Measurements from ENCODE around the gene NSD1.
"Not testable (repeated sequence)": the region's sequence is repeated elsewhere in the genome, so short reads cannot be mapped to it uniquely, and the experiment has no call there.

The NSD1 gene

DNA sequence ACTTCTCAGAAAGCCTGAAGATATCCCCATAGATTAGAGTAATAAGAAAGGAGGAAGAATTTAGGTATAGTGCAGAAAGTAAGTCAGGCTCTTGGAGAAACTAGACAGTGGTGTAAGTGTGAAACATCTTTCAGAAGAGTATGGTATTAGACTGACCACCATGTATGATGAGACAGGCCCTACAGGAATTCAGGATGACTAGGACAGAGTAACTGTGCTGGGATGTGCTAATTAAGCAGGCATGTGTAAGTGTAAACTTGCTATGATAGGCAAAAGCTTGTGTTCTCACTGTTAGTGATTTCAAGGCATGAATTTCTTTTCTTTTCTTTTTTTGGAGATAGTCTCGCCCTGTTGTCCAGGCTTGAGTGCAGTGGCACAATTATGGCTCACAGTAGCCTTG, 99.2 kb downstream of the NSD1 start:
- no peak for DNase-seq

DNA sequence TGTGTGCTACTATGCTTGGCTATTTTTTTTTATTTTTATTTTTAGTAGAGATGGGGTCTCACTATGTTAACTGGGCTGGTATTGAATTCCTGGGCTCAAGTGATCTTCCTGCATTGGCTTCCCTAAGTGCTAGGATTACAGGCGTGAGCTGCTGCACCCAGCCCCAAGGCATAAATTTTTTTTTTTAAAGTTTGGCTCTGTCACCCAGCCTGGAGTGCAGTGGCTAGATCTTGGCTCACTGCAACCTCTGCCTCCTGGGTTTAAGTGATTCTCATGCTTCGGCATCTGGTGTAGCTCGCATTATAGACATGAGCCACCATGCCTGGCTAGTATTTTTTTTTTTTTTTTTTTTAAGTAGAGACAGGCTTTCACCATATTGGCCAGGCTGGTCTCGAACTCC, 99.6 kb downstream of the NSD1 start:
- no peak for DNase-seq

DNA sequence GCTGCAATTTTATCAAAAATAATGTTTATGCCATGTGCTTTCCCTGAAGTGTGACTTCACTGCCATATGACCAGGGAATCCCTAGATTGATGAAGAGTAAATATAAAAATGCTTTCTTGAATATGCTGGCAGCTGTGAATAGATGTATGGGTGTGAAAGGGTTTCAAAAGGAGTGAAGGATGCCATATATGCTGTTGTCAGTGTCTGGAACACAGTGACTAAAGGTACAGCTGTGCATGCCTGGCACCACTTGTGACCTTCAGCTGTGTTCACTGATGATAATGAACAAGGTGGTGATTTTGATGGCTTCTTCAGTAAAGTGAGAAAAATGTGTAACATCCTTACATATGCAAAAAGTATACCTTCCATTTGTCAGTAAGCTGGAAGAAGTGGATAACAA, 100.2 kb downstream of the NSD1 start:
- DNase-seq = no peak

DNA sequence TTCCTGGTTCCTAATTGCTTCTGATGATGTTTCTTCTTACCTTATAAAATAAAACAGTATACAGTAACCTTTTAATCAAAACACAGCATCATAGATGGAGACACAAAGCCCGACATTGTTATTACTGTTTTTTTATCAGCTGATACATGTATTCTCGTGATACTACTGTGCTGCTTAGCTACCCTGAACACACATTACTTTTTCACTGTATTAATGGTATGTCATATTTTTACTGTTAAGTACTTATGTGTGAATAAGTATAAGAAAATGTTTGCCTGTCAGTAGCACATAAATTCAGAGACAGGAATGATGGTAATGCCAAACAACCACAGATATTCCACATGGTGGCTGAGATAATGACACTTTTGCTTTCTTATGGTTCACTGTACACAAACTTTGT, 101.3 kb downstream of the NSD1 start:
- no peak for DNase-seq

DNA sequence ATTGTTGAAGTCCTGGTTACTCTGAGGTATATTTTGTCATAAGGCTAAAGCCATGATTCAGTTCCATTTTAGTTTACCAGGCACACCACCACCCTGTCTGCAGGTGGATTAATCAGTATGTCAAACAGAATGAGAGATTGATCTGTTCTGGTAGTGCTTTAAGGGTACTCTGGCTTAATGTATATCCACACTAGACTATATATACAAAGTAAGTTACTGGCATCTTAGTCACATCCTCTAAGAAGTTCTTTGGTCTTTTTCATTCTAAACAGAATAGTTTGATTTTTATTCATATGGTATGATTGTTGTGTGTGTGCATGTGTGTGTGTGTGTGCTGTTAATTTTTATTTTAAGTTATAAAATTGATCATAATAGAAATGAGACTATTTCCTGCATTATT, 108.2 kb downstream of the NSD1 start:
- DNase-seq = no peak

DNA sequence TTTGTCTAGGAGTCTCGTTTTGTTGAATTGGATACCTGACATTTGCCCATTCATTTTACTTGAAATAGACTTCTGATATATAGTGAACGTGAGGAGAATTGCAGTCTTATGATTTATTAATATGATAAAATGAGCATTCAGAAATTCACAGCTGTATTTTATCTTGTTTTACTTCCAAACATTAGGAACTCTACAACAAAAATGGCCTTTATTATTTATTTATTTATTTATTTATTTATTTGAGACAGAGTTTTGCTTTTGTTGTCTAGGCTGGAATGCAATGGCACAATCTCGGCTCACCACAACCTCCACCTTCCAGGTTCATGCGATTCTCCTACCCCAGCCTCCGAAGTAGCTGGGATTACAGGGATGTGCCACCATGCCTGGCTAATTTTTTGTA, 108.7 kb downstream of the NSD1 start:
- DNase-seq = no peak

DNA sequence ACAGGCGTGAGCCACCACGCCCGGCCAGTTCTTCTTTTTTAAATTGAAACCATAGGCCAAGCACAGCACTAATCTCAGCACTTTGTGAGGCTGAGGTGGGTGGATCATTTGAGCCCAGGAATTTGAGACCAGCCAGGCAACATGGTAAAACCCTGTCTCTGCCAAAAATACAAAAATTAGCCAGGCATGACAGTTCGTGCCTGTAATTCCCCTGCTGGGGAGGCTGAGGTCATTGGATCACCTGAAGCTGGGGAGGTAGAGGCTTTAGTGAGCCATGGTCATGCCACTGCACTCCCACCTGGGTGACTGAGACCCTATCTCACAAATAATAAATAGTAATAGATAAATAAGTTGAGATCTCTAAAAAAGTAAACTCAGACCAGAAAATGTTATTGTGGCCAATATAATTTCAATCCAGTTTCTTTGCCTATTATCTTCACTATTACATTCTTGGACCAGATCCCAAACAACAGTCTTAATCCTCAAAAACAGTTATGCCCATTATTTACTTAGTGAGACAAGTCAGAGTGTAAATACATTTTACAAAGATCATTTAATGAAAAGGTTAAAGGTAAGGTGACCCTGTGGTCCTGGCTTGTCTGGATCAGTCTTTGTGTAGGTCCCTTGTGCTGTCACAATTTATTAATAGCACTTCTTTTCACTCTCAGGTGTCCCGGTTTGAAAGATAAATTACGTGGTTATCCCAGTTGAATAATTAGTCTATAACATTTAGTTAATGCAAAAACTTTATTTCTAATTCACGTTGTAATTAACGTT, 116.4 kb downstream of the NSD1 start:
- no peak for DNase-seq

DNA sequence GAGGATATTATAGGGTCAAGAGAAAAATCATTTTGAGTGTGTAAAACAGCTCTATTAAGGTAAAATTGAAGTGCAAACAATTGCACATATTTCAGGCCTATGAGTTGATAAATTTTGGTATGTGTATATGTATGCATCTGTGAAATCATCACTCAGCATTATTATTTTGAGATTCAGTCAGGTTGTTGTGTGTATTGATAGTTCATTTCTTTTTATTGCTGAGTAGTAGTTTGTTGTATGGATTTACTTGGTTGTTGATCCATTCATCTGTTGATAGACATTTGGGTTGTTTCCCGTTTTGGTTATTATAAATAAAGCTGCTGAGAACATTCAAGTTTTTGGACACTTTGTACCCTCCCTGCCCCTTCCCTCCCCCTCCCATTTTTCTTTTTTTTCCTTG, 119.7 kb downstream of the NSD1 start:
- no peak for DNase-seq

DNA sequence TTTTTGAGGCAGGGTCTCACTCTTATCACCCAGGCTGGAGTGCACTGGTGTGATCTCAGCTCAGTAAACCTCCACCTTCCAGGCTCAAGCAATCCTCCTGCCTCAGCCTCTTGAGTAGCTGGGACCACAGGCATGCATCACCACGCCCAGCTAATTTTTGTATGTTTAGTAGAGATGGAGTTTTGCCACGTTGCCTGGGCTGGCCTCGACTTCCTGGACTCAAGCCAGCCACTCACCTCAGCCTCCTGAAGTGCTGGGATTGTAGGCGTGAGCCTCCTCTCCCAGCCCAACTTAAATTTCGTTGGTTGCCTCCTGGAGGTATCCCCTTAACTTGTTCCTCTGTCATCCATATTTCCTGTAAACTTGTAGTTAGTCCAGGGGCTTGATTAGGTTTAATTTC, 122.7 kb downstream of the NSD1 start:
- no peak for DNase-seq

DNA sequence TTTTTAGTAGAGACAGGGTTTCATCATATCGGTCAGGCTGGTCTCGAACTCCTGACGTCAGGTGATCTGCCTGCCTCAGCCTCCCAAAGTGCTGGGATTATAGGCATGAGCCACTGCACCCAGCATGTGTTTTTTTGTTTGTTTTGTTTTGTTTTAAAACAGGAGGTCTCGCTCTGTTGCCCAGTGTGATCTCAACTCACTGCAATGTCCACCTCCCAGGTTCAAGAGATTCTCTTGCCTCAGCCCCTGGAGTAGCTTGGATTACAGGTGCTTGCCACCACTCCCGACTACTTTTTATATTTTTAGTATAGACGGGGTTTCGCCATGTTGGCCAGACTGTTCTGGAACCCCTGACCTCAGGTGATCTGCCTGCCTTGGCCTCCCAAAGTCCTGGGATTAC, 125.1 kb downstream of the NSD1 start:
- DNase-seq = not testable (repeated sequence)

DNA sequence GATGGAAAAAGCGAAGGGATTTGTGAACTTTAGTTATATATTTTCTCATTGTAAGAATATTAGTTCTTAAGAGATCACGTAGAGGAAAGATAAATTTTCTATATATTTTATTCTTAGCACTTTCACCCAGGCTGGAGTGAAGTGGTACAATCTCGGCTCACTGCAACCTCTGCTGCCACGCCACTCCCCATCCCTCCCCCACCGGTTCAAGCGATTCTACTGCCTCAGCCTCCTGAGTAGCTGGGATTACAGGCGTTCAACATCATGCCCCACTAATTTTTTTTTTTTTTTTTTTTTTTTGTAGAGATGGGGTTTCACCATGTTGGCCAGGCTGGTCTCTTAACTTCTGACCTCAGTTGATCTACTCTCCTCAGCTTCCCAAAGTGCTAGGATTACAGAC, 127.4 kb downstream of the NSD1 start:
- no peak for DNase-seq

DNA sequence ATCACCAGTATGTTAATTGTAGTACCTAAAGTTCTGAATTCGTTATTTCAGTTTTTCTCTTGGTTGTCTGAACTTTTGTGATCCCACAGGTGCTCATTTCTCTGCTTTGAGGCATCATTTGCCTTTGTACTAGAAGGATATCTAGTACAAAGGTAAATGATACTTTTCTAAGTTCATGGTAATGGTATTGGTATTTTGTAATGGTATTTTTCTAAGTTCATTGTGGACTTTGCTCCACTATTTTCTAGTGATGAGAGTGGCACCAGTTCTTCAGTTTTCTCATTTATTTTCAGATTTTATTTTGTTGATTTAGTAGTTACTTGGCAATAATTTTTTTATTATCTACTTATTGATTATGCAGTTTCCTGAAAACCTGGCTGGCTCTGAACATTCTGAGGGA, 127.9 kb downstream of the NSD1 start:
- DNase-seq = no peak

DNA sequence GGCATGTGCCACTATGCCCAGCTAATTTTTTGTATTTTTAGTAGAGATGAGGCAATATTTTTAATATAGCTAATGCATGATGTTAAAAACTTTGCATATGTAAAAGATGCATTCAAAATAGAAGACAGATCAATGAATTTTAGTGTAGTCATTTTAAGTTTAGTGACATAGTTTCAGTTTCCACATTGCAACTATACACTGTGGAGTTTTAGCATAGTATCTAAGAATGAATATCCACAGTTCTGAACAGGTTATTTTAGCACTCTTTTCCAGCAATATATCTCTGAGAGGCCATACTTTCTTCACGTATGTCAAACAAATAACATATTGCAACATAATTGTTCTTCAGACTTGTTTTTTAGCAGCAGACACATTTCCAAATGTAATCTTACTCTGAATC, 130.6 kb downstream of the NSD1 start:
- no peak for DNase-seq

DNA sequence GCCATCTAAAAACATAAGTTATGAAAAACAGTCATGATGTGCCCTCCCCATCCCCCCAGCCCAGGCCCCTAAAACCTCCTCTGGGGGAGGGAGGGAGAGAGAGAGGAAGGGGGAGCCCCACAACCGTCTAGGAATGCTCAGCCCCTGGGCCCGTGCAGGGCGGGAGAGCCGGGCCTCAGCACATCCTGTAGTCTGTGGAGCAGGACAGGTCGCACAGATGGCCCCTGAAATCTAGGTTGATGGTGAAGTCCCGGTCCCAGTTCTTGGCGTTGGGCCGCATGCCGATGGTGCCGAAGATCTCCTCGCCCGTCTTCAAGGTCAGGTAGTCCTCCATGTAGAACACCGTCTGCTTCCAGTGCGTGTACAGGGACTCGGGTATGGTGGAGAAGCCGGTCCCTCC, 131.8 kb downstream of the NSD1 start:
- DNase-seq = no peak

DNA sequence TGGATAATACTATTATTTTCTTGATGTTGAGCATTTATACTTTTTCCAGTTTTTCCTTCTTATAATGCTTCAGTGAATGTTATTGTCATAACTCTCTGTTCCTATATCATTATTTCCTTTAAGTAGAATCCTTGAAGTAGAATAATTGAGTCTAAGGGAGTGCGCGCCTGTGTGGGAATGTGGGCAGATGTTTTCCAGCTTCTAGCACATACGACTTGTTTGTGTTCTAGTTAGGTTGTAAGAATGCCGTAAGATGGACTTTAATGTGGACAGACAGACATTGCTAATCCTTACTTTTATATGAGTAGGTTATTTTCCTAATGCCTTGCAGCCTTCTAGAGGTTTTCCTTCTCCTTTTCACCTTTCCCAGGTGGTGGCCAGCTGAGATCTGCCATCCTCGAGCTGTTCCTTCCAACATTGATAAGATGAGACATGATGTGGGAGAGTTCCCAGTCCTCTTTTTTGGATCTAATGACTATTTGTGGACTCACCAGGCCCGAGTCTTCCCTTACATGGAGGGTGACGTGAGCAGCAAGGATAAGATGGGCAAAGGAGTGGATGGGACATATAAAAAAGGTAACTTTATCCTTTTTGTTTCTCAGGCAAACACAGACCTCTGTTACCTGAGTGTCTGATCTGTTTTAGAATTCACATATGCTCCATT, 135.8 kb downstream of the NSD1 start:
- DNase-seq = no peak

DNA sequence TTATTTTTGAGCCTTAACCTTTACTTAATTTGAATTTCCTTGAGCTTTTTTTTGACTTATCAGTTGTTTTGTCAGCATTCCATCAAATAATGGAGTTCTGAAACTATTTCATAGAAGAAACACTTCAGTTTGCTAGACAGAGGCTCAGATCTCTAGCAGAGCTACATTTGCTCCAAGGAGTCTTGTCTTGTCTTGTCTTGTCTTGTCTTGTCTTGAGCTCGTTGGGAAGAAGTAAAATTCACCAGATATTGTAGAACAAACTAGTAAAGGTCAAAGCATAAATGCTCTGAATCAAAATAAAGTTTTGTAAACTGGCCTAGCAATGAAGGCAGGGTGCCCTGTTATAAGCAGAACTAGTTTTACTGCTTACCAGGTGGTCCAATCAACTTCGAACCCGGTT, 136.4 kb downstream of the NSD1 start:
- DNase-seq = no peak

DNA sequence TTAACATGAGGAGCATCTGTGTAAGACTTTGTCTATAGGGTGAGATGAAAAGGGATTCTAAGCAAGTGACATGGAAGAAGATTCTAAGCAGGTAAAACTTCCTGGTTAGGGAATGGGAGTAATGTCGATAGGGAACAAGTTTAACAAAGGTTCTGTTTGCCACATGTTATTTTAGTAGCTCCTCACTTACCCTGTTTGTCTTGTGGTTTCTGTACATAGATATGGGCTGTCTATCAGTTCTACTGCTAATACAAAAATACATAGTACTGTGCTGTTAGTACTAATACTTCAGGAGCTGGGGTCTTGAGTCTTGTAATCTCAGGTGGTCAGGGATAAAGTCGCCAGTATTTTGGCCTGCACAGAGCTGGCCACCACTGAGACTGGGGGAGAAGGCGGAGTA, 137.1 kb downstream of the NSD1 start:
- no peak for DNase-seq

DNA sequence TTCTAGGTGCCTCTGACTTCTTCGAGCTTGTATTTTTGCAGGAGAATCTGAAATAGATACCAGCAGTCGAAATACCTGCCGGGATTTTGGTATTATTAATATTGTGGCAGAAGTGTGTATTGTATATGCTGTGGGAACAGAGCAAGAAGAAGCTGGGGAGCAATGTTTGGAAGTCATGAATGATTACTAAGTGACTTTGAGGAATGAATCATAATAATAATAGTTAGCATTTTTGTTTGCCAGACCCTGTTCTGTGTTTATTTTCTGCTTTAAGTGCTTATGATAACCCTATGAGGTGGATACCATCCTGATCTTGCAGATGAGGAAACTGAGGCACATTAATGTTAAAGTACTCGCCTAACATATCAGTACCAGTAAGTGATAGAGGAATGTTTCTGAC, 137.5 kb downstream of the NSD1 start:
- DNase-seq = no peak

DNA sequence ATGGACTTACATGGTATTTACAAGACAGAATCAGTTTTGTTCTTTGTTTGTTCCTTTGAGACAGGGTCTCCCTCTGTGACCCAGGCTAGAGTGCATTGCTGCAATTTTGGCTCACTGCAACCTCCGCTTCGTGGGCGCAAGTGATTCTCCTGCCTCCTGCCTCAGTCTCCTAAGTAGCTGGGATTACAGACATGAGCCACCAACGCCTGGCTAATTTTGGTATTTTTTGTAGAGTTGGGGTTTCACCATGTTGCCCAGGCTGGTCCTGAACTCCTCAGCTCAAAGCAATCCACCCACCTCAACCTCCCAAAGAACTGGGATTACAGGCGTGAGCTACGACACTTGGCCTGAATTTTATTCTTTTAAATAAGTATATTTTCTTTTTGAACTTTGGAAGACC, 142.3 kb downstream of the NSD1 start:
- no peak for DNase-seq

DNA sequence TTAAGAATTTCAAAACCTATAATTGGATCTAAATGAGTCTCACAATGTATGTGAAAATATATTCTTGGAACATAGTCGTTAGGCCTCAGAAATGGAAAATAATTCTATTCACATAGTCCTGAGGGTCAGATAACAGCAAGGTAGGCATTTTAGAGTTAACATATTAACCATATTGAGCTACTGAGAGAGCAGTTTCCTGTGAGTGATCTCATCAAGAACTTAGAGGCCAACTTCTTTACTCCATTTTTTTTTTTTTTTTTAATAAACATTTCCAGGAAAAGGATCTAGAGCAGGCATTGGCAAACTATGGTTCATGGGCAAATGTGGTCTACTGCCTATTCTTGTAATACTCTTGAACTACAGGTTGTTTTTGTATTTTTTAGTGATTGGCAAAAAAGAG, 143.3 kb downstream of the NSD1 start:
- DNase-seq = no peak

DNA sequence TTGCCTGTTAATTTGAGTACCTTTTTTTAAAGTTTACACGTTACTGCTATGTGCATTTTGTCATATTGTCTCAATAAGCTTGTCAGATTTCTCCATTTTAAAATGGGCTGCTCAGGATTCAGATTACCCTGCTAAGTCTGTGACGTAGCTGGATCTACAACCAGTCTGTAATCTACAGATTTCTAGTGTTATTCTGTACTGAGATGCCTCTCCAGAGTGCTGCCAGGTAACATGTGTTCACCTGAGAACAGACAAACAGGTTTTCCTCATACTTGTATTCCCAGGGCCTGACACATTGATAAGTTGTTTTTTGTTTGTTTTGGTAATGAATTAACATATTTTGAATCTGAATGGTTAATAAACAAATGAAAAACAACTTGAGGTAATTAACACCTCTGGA, 154.6 kb downstream of the NSD1 start:
- DNase-seq = no peak

DNA sequence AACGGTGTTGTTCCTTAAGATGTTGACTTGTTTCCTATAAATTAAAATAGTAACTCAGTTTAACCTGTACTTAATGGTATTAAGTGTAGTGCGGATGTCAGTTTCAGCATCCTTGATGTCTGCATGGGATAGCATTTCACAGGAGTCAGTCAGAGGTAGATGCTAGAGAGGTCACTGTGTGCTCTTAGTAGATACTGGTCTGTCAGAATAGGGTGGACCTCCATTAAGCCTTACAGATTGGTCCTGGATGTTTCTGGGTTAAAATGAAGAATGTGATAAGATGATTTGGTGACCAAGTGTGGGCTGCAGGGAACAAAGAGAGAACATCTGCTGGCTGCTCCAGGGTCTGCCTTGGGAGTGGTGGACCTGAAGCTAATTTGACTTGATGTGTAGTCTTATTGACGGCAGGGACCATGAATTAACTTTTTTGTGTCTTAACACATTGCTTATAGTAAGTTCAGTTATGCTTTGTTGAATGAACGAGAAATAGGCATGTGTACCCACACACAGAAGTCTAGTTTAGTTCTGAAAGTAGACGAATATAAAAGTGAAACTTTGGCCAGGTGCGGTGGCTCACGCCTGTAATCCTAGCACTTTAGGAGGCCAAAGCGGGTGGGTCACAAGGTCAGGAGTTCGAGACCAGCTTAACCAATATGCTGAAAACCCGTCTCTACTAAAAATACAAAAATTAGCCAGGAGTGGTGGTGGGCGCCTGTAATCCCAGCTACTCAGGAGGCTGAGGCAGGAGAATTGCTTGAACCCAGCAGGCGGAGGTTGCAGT, 157.4 kb downstream of the NSD1 start:
- DNase-seq = no peak

DNA sequence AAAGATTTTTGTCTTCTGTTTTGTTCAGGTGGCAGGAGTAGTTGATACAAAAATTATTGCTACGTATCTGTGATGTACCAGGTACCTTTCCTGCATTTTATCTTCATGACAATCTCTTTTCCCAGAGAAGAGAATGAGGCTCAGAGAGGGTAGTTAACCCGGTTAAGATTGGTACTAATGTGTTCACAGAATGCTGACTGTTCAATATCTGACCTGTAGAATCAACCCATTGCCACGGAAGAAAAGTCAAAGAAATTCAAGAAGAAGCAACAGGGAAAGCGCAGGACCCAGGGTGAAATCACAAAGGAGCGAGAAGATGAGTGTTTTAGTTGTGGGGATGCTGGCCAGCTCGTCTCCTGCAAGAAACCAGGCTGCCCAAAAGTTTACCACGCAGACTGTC, 158.2 kb downstream of the NSD1 start:
- DNase-seq = no peak
